GM04504 (cell line): ENCODE results near the gene CAMTA2.

ENCODE experiments used
- DNase-seq: peaks from one replicate; pipeline ENCODE4 v3.0.0-alpha.2; 2012; ENCODE audit warnings: low read depth

CAMTA2 gene

DNA sequence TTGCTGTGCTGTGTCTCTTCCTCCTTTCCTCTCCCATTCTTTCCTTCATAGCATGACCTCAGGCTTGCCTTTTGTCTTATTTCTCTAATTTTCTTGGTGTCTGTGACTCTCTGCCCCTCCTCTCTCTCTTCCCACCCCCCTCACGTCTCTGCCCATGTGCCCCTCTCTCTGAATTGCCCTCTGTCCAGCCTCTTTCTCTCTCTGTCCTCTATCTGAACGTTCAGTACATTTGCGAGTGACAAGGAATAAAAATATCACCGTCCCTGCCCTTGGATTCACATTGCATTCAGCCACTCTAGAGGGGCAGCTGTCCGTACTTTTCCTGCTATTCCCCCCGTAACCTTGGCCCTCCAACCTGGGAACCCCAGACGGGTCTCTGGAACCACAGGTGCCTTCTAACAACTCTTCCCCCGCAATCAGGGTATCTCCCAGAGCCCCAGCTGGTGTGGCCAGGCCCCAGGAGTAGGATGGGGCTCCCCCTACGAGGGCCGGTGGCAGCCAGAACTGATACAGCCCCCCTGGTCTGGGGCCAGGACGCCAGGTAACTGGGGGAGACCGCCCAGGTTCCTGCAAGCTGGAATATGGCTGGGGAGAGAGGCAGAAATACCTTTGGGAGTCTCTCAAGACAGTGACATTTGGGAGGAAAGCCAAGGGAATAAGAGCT is 12.1 kb upstream of the CAMTA2 start:
- DNase-seq, result no peak

GRCh38 chr17:4998732-4999429 is 11.4 kb upstream of the CAMTA2 start:
- DNase-seq, result no peak

DNA sequence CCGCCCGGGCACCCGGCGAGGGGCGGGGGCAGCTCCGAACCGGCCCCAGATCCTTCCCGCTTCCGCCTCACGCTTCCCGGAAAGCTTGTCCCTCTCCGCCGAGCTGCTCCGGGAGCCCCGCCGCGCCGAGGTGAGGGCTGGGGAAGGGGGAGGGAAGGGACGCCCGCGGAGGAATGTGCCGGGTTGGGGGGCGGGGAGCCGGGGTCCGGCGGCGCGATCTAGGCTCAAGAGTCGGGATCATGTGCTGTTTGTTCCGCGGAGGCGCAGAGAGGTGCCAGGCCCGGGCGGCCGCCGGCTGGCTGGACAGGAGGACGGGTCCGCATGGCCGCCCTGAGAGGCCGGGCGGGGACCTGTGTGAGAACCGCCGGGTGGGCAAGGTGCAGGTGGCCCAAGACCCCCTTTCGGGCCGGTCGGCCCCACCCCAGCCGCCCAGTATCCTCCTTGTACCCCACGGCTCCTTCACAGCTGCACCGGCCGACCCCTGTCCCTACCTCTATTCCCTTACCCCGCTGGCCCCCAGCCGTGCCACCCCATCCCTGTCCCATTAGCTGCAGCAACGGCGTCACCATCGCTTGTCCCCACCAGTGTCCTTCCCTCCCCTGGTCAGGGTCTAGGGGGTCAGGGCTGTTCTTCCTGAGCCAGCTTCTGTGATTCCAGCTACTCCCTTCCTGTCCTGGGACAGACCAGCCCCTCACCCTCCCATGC is 10.7 kb upstream of the CAMTA2 start:
- no peak for DNase-seq

- DNase-seq, result peak; percentile 77
Observed at GRCh38 chr17:4997302-4998026, 10.0 kb upstream of the CAMTA2 start, which contains the start of the genes INCA1 and KIF1C. Gene INCA1 (minus strand): TSS chr17:4997522. CDS start chr17:4994437, 3,085 bp downstream. Gene KIF1C (plus strand): TSS chr17:4997950. CDS start chr17:5000247, 2,297 bp downstream.

DNA sequence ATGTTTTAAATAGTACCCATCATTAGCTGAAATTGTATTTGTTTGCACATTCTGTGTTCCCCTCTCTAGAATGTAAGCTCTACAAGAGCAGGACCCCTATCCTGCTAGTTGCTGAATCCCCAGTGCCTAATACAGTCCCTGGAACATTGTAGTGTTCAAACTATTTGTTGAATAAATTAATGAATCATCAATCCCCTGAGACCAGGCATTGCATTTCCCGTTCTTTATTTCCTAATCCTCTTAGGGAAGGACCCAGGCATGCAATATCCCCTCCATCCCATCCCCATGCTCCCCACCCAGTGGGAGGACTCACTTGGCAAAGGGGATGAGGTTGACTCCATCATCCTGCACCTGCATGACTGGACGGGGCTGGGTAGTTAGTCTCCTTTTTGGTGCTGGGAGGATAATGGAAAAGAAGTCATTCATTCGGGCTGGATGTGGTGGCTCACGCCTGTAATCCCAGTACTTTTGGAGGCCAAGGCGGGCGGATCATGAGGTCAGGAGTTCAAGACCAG is 6.7 kb upstream of the CAMTA2 start:
- no peak for DNase-seq

DNA sequence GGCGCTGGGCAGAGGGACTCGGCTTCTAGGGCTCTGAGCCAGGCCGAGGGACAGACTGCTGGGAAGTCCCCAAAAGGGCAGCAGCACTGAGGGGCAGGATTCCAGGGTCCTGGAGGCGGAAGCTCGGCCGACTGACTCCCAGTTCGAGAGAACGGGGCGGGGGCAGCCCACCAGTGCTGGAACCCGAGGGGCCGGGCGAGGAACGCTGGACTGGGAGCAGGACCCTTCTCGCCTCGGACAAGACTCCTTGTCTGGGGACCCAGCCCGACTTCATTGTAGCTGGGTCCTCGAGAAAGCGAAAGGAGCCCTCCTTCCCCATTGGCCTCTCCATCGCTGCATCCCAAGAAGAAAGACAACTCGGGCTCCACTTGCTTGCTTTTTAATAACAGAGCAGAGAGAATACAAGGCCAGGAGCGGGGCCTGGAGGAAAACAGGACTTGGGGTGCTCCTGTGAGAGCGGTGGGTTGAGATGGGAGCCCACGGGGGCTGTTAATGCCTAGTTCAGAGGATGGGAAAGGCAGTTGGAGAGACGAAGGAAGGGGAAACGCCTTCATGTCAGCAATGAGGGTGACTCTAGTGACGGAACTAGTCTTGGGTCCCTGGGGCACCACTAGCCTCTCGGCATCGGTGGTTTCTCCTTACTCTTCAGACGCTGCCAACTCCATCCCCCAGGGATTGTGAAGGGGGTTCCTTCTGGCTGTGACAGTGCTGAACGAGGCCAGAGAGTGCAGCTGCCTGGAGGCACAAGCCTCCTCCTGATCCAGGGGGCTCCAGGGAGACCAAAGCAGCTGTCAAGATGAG is 492 bp upstream of the CAMTA2 start:
- no peak for DNase-seq

DNA sequence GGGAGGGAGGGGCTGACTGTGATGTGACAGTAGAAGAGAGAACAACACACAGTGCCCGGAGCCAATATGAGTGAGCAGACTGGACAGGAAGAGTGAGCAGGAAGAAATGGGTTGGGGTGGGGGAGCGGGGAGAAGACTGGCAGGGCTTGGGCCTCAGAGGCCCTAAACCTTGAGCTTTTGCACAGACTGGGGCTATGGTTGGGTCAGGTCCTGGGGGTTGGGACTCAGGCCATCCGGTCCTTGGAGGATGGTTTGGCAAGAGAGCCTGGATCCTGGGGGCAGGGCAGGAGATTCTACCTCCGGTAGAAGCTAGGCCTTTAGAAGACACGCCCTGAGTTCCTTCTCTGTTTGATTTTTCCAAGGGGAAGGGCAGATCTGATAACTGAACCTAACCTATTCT is 1.1 kb downstream of the CAMTA2 start:
- no peak for DNase-seq

DNA sequence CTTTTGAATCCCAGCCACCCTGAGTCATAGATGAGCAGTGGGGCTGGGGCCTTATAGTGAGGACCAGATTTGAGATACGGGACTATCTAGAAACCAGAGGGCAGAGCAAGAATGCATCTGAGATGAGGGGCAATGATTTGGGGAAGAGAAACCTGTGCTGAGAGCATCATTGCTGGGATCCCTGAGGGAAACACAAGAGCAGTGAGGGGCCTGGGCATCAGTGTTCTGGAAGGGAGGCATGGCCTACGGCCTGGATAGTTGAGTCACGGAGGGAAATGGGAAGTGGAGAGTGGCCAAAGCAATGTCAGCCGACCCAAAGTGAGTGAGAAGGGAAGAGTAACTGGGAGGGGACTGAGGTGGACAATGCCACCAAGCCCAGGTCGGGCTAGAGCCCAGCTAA is 5.2 kb downstream of the CAMTA2 start:
- DNase-seq, result no peak

GRCh38 chr17:4980644-4981216 is 6.7 kb downstream of the CAMTA2 start:
- DNase-seq, result no peak

DNA sequence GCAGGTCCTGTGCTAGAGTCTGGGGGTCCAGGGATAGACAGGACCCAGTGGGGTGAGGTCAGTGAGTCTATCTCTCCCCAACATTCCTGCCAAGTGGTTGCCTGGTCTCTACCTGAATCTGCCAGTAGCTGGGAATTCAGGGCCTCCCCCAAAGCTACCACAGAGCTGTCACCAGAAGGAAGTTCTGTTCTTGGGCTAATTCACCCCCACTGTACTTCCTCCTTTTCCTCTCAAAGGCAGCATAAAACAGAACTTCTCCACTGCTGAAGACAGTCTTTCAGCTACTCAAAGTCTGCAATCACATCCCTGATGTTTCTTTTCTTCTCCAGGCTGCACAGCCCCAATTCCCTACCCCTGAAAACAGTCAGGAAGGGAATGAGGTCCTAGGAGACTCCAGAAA is 8.7 kb downstream of the CAMTA2 start:
- no peak for DNase-seq

DNA sequence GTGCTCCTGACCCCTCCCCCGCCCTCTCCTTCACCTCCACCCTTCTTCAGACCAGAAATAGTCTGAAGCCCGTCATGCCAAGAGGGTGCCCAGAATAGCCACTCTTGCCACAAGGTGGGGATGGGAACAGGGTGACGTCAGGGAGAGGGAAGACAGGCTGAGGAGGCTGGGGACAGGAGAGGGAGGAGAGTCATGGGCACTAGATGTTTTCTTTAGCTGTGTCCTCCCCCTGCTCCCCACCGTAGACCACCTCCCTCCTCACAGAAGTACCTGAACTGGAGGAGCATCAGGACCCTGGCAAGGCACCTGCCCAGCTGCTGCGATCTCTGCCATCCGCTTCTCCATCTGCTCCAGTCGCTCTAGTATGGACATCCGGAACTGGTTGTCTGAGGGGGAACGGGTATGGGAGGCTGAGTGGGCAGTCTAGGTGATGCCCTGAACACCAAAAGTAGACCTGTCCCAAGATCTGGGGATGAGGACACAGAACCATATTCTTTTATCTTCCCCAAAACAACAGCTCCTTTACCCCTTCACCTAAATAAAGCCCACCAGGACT is 13.3 kb downstream of the CAMTA2 start:
- no peak for DNase-seq

GRCh38 chr17:4973256-4974114 is 14.0 kb downstream of the CAMTA2 start:
- DNase-seq, result no peak

GRCh38 chr17:4972752-4973151 is 14.7 kb downstream of the CAMTA2 start:
- no peak for DNase-seq

DNA sequence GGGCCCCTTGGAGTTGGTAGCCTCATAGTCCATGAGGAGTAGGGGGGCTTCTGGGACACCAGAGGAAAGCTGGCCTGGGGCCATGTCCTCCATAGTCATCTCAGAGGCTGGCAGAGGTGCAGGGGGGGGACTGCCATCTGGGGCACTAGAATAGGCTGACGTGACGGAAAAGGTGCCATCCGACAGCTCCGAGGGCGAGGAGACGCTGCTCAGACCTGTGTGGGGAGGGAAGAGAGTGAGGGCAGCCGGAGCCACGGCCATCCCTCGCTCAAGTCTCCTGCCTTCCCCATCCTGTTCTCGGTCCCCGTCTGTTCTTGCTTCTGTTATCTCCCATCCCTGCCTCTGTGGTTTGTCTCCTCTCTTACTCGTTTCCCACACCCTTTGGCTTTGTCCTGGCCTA is 15.2 kb downstream of the CAMTA2 start:
- DNase-seq, result no peak

GRCh38 chr17:4971826-4972225 is 15.6 kb downstream of the CAMTA2 start:
- DNase-seq, result no peak

GRCh38 chr17:4970273-4970672 is 17.2 kb downstream of the CAMTA2 start:
- no peak for DNase-seq

DNA sequence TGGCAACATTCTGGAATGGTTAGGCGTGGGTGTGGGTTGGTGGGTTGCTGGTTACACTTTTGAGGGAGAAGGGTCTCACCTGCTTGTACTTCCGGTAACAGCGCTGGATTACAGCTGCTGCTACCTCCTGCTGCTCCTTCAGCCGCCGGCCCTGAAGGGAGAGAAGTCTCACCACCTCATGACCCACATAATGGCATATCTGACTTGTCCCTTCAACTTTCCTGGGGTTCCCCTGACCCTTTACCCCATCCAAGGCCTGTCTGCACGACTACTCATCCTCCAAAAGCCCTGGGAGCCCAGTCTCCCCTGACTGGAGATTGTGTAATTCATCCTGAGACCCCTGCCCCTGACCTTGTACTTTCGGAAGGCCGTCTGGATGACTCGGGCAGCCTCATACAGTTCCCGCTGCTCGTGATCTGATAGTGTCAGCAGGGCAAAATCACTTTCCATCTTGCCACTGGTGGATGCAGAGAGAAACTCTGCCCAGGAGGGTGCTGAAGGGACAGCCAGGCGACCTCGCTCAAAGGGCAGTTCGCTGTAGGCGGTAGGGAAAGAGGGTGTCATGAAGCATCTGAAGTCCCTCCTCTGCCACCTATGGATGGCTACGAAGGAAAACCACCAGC is 17.8 kb downstream of the CAMTA2 start:
- DNase-seq, result no peak

GRCh38 chr17:4969047-4969550 is 18.4 kb downstream of the CAMTA2 start:
- DNase-seq, result no peak

DNA sequence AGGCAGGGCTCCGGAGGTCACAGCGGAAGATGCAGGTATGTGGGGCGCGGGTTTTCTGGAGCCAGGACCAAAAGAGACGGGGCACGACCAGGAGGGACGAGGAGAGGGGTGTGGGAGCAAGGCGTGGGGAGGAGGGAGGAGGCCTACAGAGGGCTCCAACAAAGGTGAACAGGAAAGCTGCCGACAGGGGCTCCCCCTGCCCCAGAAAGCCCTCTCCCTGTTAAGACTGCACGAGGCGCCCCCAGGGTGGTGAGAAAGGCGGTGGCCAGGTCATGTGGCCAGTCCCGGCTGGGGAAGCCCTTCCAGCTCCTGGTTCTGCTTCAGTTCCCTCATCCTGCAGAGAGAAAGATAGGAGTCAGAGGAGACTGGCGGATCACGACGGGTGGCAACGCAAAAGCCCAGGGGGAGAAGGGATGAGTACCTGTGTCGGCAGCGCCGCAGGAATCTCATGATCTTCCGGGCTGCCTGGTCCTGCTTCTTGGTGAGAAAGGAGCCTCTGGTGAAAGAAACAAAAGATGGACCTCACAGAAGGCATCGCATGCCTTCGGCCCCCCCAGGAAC is 18.9 kb downstream of the CAMTA2 start:
- DNase-seq, result no peak
